Endometrial microvascular endothelial cells (primary cell): ENCODE measurements around the gene PRRC2B. TPM values are rescaled to one million over a fixed set of nuclear protein-coding genes. Genes with fewer than 3 reads are reported as not detected.

ENCODE experiments used
- in situ Hi-C: cut with HindIII; loops from 2 replicates; pipeline ENCODE4 v1.10.0; 2017; ENCODE audit warnings: low sequenced_read_pairs, low pct_unique_long_range_greater_than_20kb; ENCODE audit errors: inconsistent ontology term
- total RNA-seq: library from RNA; depleted of rRNA; stranded (reverse); fragments of >200 nt; gene quantifications from one replicate; pipeline ENCODE4 v1.2.3, GENCODE V29; 2015; ENCODE audit errors: inconsistent ontology term

Gene PRRC2B
- total RNA-seq, 1 donor from 2014 or later, result 93.1 TPM

- in situ Hi-C loops, result no loop called here
Measured at GRCh38 chr9:131521203-131521602, 127.3 kb downstream of the PRRC2B start.

- in situ Hi-C loops, result no loop called here
Measured at GRCh38 chr9:131521822-131522221, 127.9 kb downstream of the PRRC2B start.

- in situ Hi-C loops, result no loop called here
Measured at GRCh38 chr9:131522257-131523085, 128.6 kb downstream of the PRRC2B start.

- in situ Hi-C loops, result no loop called here
Measured at GRCh38 chr9:131523086-131523388, 129.2 kb downstream of the PRRC2B start.

- in situ Hi-C loops, result no loop called here
Measured at GRCh38 chr9:131523451-131524435, 129.9 kb downstream of the PRRC2B start.

GRCh38 chr9:131524665-131525315, 130.9 kb downstream of the PRRC2B start:
- in situ Hi-C loops, result no loop called here

GRCh38 chr9:131525643-131526565, 132.0 kb downstream of the PRRC2B start:
- in situ Hi-C loops, result no loop called here

GRCh38 chr9:131528186-131528585, 134.3 kb downstream of the PRRC2B start:
- in situ Hi-C loops, result no loop called here

- in situ Hi-C loops, result no loop called here
Measured at GRCh38 chr9:131528886-131529505, 135.1 kb downstream of the PRRC2B start.

- in situ Hi-C loops, result no loop called here
Measured at GRCh38 chr9:131529597-131530545, 136.0 kb downstream of the PRRC2B start.

- in situ Hi-C loops, result no loop called here
Measured at GRCh38 chr9:131530546-131530919, 136.6 kb downstream of the PRRC2B start.

GRCh38 chr9:131530920-131531832, 137.3 kb downstream of the PRRC2B start, which contains the start of gene UCK1:
TSS of gene UCK1 (minus strand) at chr9:131531263. CDS start at chr9:131531174, 89 bp downstream.
- in situ Hi-C loops, result no loop called here

- in situ Hi-C loops, result no loop called here
Measured at GRCh38 chr9:131534721-131535237, 140.9 kb downstream of the PRRC2B start.

- in situ Hi-C loops, result no loop called here
Measured at GRCh38 chr9:131537946-131538345, 144.1 kb downstream of the PRRC2B start.

GRCh38 chr9:131539223-131539923, 145.5 kb downstream of the PRRC2B start:
- in situ Hi-C loops, result no loop called here
